HG02840 (cell line): ENCODE data around the gene KDM4B.
"Not testable (repeated sequence)": the region's sequence is repeated elsewhere in the genome, so short reads cannot be mapped to it uniquely, and the experiment has no call there.

Experiments
- ATAC-seq: cut with Tn5 transposase; IDR thresholded peaks from one replicate; pipeline ENCODE4 v1.9.1; 2021; ENCODE audit warnings: mild to moderate bottlenecking, moderate library complexity, moderate number of reproducible peaks; ENCODE audit not compliant: unreplicated experiment, low FRiP score

KDM4B gene

DNA sequence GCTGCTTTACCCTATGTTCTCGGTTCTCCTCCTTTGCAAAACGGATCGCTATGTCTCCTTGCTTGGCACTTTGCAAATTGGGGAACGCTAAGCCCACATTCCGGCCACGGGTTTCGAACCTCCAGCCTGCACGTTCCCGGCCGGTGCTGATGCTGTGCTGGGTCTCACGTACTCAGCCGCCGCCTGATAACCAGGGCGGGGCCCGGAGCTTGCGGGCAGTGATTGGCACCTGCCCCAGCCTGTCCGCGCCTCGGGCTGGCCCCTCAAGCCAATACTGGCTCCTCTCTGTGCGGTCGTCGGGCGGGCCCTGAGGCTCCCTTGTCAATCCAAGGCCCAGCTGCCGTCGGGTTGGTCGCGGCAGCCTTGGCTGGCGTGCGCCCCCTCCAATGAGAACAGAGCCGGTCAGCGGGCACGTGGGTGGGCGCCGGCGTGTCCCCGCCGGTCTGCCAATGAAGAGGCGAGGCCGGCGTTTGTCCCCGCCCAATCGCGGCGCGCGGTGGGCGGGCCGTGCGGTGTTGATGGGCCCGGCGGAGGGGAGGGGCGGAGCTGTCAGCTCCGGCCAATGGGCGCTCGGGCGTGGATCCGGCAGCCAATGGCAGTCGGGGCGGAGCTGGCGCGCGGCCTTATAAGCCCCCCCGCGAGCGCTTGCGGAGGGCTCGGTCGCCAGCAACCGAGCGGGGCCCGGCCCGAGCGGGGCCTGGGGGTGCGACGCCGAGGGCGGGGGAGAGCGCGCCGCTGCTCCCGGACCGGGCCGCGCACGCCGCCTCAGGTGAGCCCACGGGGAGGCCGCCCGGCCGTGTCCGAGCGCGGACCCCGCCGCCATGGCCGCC, at the start of gene KDM4B:
Gene KDM4B (plus strand): TSS at position 652 of the 830 bp plus-strand sequence. CDS start 63,778 bp downstream, outside the sequence.
- peak; percentile 88 for ATAC-seq

DNA sequence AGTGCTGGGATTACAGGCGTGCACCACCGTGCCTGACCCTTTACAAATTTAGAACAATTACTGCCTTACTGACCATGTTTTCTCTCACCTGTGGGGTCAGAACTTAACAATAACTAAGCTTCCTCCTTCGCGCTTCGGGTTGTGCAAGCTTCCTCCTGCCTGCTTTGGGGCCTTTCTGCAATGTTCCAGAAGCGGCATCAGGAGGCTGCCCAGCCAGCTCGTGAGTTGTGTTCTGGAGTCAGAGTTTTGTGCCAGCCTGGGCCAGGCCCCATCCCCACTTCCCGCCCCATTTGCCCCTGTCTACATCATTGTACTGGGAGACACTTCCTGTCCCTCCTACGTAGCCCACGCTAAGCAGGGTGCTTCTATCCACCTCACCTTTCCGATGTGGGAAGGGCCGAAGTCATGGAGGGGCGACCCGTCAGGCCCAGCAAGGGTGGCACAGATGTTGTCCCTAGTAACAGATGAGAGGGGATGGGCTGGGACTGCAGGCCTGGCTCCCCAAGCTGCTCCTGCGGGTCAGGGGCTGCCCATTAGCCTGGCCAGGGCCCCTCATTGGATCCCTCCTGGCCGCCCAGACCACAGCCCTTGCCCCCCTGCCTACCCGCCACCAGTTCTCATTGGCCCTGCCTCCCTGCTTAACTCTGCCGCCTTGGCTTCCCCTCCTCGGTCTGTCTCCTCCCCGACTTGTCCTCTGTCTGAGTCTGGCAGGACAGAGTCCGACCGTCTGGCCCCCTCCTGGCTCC, 46.2 kb upstream of the KDM4B start:
- no peak for ATAC-seq

DNA sequence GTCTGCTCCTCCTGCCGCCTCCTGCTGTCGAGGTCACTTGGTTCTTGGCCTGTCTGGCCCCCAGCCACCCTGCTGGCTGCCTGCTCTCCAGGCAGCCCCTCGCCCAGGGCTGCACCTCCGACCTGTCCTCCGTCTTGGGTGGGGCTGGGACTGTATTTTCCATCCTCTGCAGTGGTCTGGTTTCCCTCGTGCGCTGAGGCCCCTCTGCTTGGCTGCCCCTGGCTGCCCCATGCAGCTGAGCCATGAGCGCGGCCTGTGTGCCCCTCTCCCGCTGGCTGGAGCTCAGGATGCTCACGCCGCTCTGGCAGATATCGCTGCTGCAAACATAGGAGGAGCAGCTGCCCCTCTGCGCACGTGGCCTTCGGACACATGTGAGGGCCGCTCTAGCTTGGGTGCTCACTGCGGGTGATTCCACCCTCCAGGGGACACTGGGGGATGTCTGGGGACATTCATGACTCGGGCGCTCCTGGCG, 45.6 kb upstream of the KDM4B start:
- ATAC-seq, result no peak

DNA sequence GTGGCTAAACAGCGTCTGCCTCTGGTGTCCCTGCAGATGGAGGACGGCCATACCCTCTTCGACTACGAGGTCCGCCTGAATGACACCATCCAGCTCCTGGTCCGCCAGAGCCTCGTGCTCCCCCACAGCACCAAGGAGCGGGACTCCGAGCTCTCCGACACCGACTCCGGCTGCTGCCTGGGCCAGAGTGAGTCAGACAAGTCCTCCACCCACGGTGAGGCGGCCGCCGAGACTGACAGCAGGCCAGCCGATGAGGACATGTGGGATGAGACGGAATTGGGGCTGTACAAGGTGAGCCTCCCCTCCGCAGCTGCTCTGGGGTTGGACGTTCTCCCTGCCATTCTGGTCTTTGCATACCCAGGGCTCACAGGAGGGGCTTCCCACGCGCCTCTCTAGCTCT, 39.7 kb upstream of the KDM4B start:
- ATAC-seq, result no peak

DNA sequence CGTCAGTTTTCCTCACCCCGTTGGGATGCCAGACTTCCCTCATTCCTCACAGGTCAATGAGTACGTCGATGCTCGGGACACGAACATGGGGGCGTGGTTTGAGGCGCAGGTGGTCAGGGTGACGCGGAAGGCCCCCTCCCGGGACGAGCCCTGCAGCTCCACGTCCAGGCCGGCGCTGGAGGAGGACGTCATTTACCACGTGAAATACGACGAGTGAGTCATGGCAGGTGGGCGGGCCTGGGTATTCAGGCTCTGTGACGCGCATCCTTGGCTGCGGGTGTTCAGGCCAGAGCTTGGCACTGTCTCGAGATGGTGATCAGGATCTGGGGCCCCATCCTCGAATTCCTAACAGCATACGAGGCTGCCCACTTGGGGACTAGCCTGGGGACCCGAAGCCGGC, 38.2 kb upstream of the KDM4B start:
- ATAC-seq, result no peak

DNA sequence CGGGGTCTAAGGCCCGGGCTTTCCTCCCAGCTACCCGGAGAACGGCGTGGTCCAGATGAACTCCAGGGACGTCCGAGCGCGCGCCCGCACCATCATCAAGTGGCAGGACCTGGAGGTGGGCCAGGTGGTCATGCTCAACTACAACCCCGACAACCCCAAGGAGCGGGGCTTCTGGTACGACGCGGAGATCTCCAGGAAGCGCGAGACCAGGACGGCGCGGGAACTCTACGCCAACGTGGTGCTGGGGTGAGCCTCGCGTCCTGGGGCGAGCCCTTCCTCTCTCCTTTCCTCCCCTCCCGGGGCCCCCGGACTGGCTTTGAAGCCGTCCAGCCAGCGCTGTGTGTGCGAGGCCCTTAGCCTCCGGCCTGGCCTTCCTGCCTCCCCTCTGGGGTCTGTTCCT, 36.2 kb upstream of the KDM4B start:
- no peak for ATAC-seq

DNA sequence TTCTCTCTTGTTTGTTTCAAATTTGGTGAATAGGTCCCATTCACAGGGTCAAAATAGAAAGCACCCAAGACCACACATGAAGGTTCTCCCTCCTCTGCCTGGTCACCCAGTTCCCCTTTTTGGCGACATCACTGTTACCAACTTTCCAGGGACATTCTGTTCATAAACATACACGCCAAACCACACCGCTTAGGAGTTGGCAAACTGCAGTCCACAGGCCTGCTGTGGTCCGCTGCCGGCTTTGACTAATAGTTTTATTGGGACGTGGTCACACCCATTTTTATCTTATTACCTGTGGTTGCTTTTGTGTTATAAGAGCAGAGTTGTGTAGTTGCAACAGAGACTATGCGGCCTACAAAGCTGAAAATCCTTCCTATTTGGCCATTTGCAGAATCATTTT, 35.4 kb upstream of the KDM4B start:
- no peak for ATAC-seq

DNA sequence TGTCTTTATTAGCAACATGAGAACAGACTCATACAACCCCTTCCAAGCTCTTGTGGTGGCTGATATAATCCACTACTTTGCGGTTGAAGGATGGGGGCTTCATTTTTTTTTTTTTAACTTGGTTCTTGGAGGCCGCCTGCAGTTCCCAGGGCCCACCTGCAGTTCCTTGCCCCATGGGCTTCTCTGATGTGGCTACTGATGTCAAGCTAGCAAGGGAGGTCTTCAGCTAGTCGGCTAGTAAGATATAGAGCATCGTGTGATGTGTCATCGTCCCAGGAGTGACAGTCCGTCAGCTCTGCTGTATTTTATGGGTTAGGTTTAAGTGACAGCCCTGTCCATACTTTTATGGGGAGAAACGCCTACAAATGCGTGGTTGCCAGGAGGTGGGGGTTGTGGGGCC, 33.5 kb upstream of the KDM4B start:
- ATAC-seq, result no peak

DNA sequence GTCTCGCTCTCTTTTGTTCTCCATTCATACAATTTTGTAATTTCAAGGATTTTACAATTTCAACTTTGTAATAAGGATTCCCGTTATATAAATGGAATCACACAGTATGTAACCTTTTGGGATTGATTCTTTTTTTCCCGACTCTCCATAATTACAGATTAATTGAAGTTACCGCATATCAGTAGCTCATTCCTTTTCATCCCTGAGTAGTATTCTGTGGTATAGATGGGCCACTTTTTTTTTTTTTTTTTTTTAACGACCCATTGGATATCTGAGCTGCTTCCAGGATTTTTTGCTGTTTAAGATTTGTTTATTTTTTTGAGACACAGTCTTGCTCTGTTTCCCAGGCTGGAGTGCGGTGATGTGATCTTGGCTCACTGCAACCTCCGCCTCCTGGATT, 31.9 kb upstream of the KDM4B start:
- no peak for ATAC-seq

DNA sequence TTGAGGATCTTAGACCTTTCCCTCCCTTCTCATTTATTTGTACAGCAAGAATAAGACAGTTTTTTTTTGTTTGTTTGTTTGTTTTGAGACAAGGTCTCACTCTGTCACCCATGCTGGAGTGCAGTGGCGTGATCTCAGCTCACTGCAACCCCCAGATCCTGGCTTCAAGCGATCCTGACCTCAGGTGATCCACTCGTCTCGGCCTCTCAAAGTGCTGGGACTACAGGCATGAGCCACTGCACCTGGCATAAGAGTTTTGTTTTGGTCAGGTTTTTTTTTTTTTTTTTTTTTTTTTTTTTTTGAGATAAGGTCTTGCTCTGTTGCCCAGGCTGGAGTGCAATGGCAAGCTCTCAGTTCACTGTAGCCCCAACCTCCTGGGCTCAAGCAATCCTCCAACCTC, 30.5 kb upstream of the KDM4B start:
- not testable (repeated sequence) for ATAC-seq

DNA sequence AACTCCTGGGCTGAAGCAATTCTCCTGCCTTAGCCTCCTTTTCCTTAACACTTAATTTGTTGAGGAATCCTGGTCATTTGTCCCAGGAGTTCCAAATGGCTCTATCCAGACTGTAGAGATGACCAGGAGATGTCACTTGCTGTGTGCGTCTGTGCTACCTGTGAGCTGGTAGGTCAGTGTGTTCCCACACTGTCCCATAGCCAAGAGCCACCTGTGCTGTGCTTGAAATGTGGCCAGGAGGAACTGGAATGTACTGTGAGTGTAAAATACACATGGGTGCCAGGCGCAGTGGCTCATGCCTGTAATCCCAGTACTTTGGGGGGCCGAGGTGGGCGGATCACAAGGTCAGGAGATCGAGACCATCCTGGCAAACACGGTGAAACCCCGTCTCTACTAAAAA, 29.4 kb upstream of the KDM4B start:
- no peak for ATAC-seq

DNA sequence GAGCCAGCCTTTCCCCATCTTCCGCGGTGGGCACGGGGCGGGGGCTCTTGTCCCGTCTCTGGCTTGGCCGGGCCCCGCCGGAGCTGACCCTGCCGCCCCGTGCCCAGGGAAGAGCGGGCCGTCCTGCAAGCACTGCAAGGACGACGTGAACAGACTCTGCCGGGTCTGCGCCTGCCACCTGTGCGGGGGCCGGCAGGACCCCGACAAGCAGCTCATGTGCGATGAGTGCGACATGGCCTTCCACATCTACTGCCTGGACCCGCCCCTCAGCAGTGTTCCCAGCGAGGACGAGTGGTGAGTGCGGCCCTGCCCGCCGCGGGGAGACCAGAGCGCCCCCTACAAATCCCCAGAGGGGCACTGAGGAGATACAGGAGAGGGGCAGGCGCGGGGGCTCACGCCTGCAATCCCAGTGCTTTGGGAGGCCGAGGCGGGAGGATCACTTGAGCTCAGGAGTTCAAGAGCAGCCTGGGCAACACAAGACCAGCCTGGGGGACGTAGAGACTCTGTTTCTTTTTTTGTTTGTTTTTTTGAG, 27.2 kb upstream of the KDM4B start:
- ATAC-seq, result not testable (repeated sequence)

DNA sequence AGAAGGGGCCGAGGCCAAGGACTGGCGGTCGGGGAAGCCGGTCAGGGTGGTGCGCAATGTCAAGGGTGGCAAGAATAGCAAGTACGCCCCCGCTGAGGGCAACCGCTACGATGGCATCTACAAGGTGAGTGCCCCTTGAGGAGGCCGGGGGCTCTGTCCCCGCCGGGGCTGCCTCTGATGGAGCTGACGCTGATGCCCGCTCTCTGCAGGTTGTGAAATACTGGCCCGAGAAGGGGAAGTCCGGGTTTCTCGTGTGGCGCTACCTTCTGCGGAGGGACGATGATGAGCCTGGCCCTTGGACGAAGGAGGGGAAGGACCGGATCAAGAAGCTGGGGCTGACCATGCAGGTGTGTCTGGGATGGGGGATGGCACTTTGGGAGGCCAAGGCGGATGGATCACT, 18.3 kb upstream of the KDM4B start:
- ATAC-seq, result not testable (repeated sequence)

DNA sequence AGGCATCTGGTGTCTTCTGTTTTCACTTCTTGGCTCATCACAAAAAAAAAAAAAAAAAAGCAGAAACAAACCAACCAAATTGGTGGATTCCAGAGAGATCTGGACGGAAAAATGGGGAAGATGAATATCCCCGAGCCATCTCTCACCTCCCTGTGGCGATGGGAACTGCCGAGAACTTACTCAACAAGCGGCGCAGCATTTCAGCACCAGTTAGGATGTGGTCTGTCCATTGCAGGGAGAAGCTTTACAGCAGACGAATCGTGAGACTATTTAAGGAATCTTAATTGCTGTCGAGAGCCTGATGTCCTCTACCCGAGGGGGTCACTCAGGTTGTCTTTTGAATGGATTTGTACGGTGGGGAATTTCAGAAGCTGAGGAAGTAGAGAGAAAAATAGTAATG, 17.3 kb upstream of the KDM4B start:
- no peak for ATAC-seq

DNA sequence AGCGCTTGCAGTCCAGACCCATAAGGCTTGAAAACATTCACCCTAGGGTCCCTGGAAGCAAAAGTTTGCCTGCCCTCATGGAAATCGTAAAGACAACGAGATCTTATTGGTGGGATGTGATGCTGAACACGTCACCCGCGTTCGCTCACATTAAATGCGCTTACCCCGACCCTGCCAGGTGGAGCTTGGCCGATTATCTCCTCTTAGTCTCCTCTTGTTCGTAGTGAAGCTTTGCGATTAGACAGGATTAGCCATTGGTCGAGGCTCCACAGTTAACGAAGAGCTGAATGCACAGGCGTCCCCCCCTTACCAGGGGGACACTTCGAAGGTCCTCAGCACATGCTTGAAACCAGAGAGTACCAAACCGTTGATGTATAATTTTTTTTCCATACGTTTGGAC, 16.0 kb upstream of the KDM4B start:
- ATAC-seq, result no peak

DNA sequence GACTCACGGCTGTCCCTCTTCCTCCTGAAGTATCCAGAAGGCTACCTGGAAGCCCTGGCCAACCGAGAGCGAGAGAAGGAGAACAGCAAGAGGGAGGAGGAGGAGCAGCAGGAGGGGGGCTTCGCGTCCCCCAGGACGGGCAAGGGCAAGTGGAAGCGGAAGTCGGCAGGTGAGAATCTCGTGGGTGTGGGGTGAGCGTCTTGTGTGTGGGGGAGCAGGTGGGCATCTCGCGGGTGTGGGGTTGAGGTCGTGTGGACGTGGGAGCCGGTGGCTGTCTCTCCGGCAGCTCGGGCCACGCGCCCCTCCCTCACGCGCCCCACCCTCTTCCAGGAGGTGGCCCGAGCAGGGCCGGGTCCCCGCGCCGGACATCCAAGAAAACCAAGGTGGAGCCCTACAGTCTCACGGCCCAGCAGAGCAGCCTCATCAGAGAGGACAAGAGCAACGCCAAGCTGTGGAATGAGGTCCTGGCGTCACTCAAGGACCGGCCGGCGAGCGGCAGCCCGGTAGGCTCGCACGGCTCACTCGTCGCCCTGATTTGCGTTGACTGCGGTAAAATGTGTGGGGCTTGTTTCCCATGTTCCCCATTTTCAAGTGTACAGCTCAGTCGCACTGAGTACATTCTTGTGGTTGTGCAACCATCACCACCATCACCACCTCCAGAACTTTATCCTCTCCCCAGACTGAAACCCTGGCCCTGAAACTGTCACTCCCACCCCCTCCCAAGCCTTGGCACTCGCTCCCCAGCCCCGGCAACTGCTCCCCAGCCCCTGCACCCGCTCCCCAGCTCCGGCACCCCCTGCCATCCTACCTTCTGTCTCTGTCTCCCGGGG, 14.4 kb upstream of the KDM4B start:
- not testable (repeated sequence) for ATAC-seq

DNA sequence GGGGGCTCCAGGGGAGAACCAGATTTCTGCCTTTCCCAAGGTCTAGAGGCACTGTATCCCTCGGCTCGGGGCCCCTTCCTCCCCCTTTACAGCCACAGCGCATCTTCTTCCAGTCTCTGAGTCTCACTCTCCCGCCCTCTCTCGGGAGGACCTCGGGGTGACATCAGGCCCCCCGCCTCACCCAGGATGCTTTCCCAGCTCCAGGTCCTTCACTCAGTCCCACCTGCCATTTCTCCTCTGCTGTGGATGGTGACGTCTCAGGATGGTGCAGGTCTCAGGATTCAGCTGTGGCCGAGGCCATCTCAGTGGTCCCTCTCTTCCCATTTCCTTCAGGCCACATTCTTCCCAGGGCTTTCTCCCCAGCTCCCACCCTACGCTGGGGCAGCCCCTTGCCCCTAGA, 13.6 kb upstream of the KDM4B start:
- no peak for ATAC-seq

DNA sequence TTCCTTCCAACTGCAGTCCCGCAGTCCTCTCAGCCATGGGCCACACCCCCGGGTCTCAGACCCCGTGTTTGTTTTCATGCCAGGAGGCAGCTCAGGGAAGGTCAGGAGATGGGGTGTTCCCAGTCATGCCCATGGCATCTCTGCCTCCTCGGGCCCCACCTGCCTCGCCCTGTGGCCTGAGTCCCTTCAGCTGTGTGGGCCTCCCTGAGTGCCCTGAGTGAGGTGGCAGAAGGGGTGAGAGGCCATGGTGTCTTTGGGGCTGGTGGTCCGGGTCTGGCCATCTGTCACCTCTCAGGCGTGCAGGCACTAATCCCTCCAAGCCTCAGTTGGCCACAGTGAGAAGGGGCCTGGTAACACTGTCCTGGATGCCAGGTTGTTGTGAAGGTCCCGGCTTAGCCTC, 10.9 kb upstream of the KDM4B start:
- no peak for ATAC-seq

DNA sequence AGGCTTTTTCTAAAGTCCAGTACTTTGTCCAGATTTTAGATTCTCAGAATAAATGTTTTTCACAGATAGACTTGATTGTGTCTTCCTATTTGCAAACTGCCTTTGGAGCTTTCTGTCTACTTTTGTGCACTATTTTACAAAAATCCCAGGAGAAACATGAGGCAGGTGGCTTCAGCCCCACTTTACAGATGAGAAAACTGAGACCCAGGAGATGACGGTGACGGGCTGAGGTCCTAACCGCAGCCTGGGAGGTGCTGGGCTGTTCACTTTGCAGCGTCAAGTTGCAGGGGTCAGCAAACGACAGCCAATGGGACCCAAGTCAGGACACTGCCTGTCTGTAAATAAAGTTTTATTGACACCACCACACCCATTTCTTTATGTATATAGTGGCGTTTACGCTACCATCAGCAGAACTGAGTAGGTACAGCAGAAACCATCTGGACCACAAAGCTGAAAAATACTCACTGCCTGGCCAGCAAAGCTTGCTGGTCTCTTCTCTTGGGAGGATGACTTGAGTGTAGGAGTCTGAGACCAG, 6.8 kb upstream of the KDM4B start:
- ATAC-seq, result no peak

DNA sequence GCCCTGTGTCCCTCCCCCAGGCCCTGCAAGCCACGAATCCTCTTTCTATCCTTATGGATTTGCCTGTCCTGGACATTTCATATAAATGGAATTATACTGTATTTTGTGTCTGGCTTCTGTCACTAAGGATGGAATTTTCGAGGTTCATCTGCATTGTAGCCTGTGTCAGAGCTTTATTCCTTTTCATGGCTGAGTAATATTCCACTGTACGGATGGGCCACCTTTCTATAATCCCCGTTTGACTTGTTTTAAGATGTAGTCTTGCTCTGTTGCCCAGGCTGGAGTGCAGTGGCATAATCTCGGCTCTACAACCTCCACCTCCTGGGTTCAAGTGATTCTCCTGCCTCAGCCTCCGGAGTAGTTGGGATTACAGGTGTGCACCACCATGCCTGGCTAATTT, 3.9 kb upstream of the KDM4B start:
- ATAC-seq, result no peak
